ENCODE measurements around the gene SLC25A6.

DNA sequence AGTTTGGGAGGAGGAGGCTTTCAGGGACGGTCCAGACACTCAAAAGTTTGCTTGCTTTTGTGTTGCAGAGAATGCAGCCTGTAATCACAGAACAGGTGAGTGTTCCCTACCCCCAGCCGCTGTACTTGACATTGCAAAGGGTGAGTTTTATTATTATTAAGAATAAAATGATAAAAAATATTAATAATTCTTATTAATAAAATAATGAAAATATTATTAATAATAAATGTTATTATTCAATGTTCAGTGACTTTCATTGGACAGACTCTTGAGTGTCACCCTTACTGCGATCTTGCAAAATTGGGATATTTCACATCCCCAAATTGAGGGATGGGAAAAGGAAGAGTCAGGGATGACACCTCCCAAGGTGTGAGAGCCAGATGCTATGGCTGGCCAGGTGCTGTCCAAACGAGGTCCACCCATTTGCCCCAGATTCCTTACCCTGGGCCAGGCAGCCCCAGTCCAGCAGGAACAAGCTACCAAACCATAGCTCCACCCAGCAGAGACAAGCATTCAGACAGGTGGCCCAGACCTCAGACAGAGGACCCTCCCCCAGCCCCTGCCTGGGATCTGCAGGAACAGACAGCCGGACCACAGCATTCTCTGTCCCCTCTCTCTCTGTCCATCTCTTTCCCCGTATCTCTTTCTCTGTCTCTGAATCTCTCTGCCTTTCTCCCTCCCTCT lies 33.0 kb downstream of the SLC25A6 start:
- no peak for TF ChIP-seq CTCF (IDR thresholded peaks at IDR 0.05)
- no peak for TF ChIP-seq POLR2AphosphoS5 (IDR thresholded peaks at IDR 0.05; ENCODE audit: insufficient read depth in 1 of 2, low read depth in 1 of 2)
